HL-60 (cell line): ENCODE measurements around the gene IRF2BP2.

Experiments
- CTCF ChIP-seq: IDR thresholded peaks from one replicate; pipeline ENCODE4 v1.5.1; 2011; ENCODE audit warnings: low read length, control low read depth, inconsistent platforms; ENCODE audit not compliant: insufficient read depth
- POLR2AphosphoS5 ChIP-seq: IDR thresholded peaks from 2 replicates; pipeline ENCODE4 v1.6.1; 2012; ENCODE audit warnings: low read depth
- REST ChIP-seq: IDR thresholded peaks from 2 replicates; pipeline ENCODE4 v1.6.1; 2012; ENCODE audit warnings: low read depth; ENCODE audit not compliant: insufficient replicate concordance
- SPI1 ChIP-seq: IDR thresholded peaks from 2 replicates; pipeline ENCODE4 v1.6.1; 2012; ENCODE audit warnings: low read depth, mild to moderate bottlenecking, borderline replicate concordance

GRCh38 chr1:234554698-234555311, 55.2 kb downstream of the IRF2BP2 start:
- TF ChIP-seq SPI1 (no peak), CTCF (no peak), REST (no peak), POLR2AphosphoS5 (no peak)
